HG03565 (cell line): Measurements from ENCODE around the gene GNE.
A peak's percentile ranks its signal among the peaks of the same experiment; 100 is the strongest.
"Not testable (repeated sequence)": the region's sequence is repeated elsewhere in the genome, so short reads cannot be mapped to it uniquely, and the experiment has no call there.

Experiments used
- ATAC-seq: cut with Tn5 transposase; IDR thresholded peaks from one replicate; pipeline ENCODE4 v1.9.1; 2021; ENCODE audit warnings: mild to moderate bottlenecking, moderate library complexity; ENCODE audit not compliant: unreplicated experiment

The GNE gene

GRCh38 chr9:36208521-36209253, 49.6 kb downstream of the GNE start:
- ATAC-seq, result no peak

GRCh38 chr9:36207546-36208012, 50.7 kb downstream of the GNE start:
- ATAC-seq, result no peak

- ATAC-seq, result no peak
Observed at GRCh38 chr9:36207016-36207415, 51.2 kb downstream of the GNE start.

GRCh38 chr9:36204906-36205547, 53.2 kb downstream of the GNE start:
- ATAC-seq, result no peak

GRCh38 chr9:36194326-36195000, 63.8 kb downstream of the GNE start:
- ATAC-seq, result no peak

- ATAC-seq, result no peak
Observed at GRCh38 chr9:36193023-36193422, 65.2 kb downstream of the GNE start.

- no peak for ATAC-seq
Observed at GRCh38 chr9:36192196-36192595, 66.1 kb downstream of the GNE start.

GRCh38 chr9:36191686-36192085, 66.6 kb downstream of the GNE start:
- ATAC-seq, result no peak

GRCh38 chr9:36191290-36191645, 67.0 kb downstream of the GNE start:
- no peak for ATAC-seq

- peak; percentile 94 for ATAC-seq
Observed at GRCh38 chr9:36190388-36191289, 67.6 kb downstream of the GNE start, which contains the start of gene CLTA. TSS of gene CLTA (plus strand) at chr9:36190921. CDS start at chr9:36191057, 136 bp downstream.

- no peak for ATAC-seq
Observed at GRCh38 chr9:36189976-36190375, 68.3 kb downstream of the GNE start.

- no peak for ATAC-seq
Observed at GRCh38 chr9:36188212-36188611, 70.0 kb downstream of the GNE start.

- no peak for ATAC-seq
Observed at GRCh38 chr9:36187414-36187813, 70.8 kb downstream of the GNE start.

GRCh38 chr9:36180243-36180642, 78.0 kb downstream of the GNE start:
- not testable (repeated sequence) for ATAC-seq

GRCh38 chr9:36177571-36177970, 80.7 kb downstream of the GNE start:
- ATAC-seq, result no peak

- ATAC-seq, result not testable (repeated sequence)
Observed at GRCh38 chr9:36176496-36176895, 81.8 kb downstream of the GNE start.

GRCh38 chr9:36175209-36175608, 83.0 kb downstream of the GNE start:
- not testable (repeated sequence) for ATAC-seq

GRCh38 chr9:36174731-36175130, 83.5 kb downstream of the GNE start:
- no peak for ATAC-seq

GRCh38 chr9:36174271-36174670, 84.0 kb downstream of the GNE start:
- no peak for ATAC-seq

GRCh38 chr9:36173861-36174260, 84.4 kb downstream of the GNE start:
- ATAC-seq, result no peak

GRCh38 chr9:36170531-36170930, 87.7 kb downstream of the GNE start:
- ATAC-seq, result no peak
